HepG2 (cell line): ENCODE results near the gene KIF21B. TPM values are rescaled to one million over a fixed set of nuclear protein-coding genes. Genes with fewer than 3 reads are reported as not detected.

ENCODE experiments used
- ATAC-seq: fragments of 200-7000 bp; cut with Tn5 transposase; 3 replicates; pipeline ENCODE4 v1.9.1; 2020; ENCODE audit warnings: mild to moderate bottlenecking, moderate library complexity
- BruUV-seq: library from RNA; stranded (reverse); fragments of 400-500 nt; replicated peaks from 2 replicates; lab custom pipeline; 2021; lab: Mats Ljungman, UMichigan
- CTCF ChIA-PET: fragments of 300-600 bp; formaldehyde crosslinking; extraction: SDS; loops from one replicate; lab custom pipeline; 2021; ENCODE audit warnings: low total read pairs, inconsistent platforms, low intra/inter-chr PET ratio; lab: Yijun Ruan, JAX
- POLR2A ChIA-PET: fragments of 350-600 bp; sonication (Branson Sonifier 250); formaldehyde crosslinking; loops from one replicate; lab custom pipeline; 2020; ENCODE audit warnings: antibody characterized with exemption, inconsistent platforms; lab: Yijun Ruan, JAX
- DNase-seq: peaks from one replicate; pipeline ENCODE4 v3.0.0-alpha.2; 2015; ENCODE audit warnings: low spot score
- FAIRE-seq: peaks from 3 replicates; lab custom pipeline; 2011; peaks lifted over from hg19 to GRCh38; lab: Jason Lieb, UNC
- H2AFZ ChIP-seq: one replicate; pipeline ENCODE4 v1.6.1; 2011; ENCODE audit warnings: low read length, inconsistent platforms
- H3K27ac ChIP-seq: fragments of 300-600 bp; 3 replicates; pipeline ENCODE4 v1.8.0; 2011; ENCODE audit warnings: mixed run types, mild to moderate bottlenecking, mixed read lengths, low read length, inconsistent platforms; ENCODE audit not compliant: insufficient read depth; ENCODE audit errors: extremely low read length
- H3K27me3 ChIP-seq, 2 experiments: fragments of 200-600 bp in 1 of 2; 2 replicates in 1 of 2; 3 replicates in 1 of 2; pipeline versions ENCODE4 v1.6.0 to v1.8.0; 2011; ENCODE audit warnings: low read length in 2 of 2, mild to moderate bottlenecking in 2 of 2, moderate library complexity in 2 of 2, inconsistent platforms in 1 of 2; ENCODE audit not compliant: insufficient read depth in 2 of 2, control insufficient read depth in 1 of 2
- H3K36me3 ChIP-seq, 2 experiments: fragments of 200-600 bp in 1 of 2; replicated peaks in 1 of 2; 2 replicates in 1 of 2; 3 replicates in 1 of 2; pipeline versions ENCODE4 v1.5.1 to v1.8.0; 2011; ENCODE audit warnings: low read length in 2 of 2, inconsistent platforms in 1 of 2; ENCODE audit not compliant: insufficient read depth in 2 of 2, control insufficient read depth in 1 of 2
- H3K4me1 ChIP-seq: 2 replicates; pipeline ENCODE4 v1.5.1; 2012; ENCODE audit warnings: low read length, inconsistent platforms; ENCODE audit not compliant: insufficient read depth
- H3K4me2 ChIP-seq: 2 replicates; pipeline ENCODE4 v1.6.0; 2011; ENCODE audit warnings: low read depth, low read length, inconsistent platforms
- H3K4me3 ChIP-seq, 3 experiments: fragments of 200-600 bp in 1 of 3; sonication (generic), shearing (Covaris generic) in 1 of 3; replicated peaks in 1 of 3; 2 replicates each; pipeline ENCODE4 v1.5.1; 2011 to 2016; ENCODE audit warnings: low read length in 3 of 3, inconsistent platforms in 2 of 3, low read depth in 2 of 3, mild to moderate bottlenecking in 2 of 3, control low read depth in 1 of 3, mixed read lengths in 1 of 3; ENCODE audit not compliant: insufficient read depth in 1 of 3
- H3K79me2 ChIP-seq: one replicate; pipeline ENCODE4 v1.6.1; 2011; ENCODE audit warnings: low read length, inconsistent platforms; ENCODE audit not compliant: insufficient read depth
- H3K9ac ChIP-seq: 2 replicates; pipeline ENCODE4 v1.6.0; 2011; ENCODE audit warnings: mild to moderate bottlenecking, low read depth, low read length, inconsistent platforms; ENCODE audit not compliant: insufficient read depth
- H3K9me3 ChIP-seq: 2 replicates; pipeline ENCODE4 v1.5.1; 2012; ENCODE audit warnings: mild to moderate bottlenecking, low read length
- H4K20me1 ChIP-seq: 2 replicates; pipeline ENCODE4 v1.6.0; 2011; ENCODE audit warnings: inconsistent platforms, mild to moderate bottlenecking, low read length, moderate library complexity; ENCODE audit not compliant: insufficient read depth
- HMGA1 ChIP-seq: sonication (generic); formaldehyde crosslinking; conservative IDR thresholded peaks from 2 replicates; pipeline ENCODE4 v1.4.0; 2020; ENCODE audit warnings: missing genetic modification reagents
- MYC ChIP-seq: sonication (generic); formaldehyde crosslinking; IDR thresholded peaks from 2 replicates; pipeline ENCODE4 v1.9.0; 2021; ENCODE audit warnings: missing genetic modification reagents, borderline replicate concordance
- SKI ChIP-seq: fragments of 450-650 bp; IDR thresholded peaks from one replicate; pipeline ENCODE4 v1.6.1; 2018; ENCODE audit warnings: mild to moderate bottlenecking; ENCODE audit not compliant: partially characterized antibody
- U2AF2 ChIP-seq: fragments of 200-400 bp; formaldehyde crosslinking; IDR thresholded peaks from 2 replicates; pipeline ENCODE4 v1.6.1; 2017; ENCODE audit warnings: low read depth, mild to moderate bottlenecking, low read length
- ZBTB3 ChIP-seq: sonication (generic); formaldehyde crosslinking; IDR thresholded peaks from 2 replicates; pipeline ENCODE4 v1.4.0; 2020; ENCODE audit warnings: low read depth, mild to moderate bottlenecking, moderate library complexity, missing genetic modification reagents, borderline replicate concordance
- ZFAT ChIP-seq: sonication (generic); formaldehyde crosslinking; conservative IDR thresholded peaks from 2 replicates; pipeline ENCODE4 v1.8.1; 2023; ENCODE audit warnings: missing genetic modification reagents, inconsistent platforms
- ZNF432 ChIP-seq: sonication (generic); formaldehyde crosslinking; IDR thresholded peaks from 2 replicates; pipeline ENCODE4 v1.5.0; 2020; ENCODE audit warnings: missing genetic modification reagents, mild to moderate bottlenecking, borderline replicate concordance
- ZNF44 ChIP-seq: sonication (generic); formaldehyde crosslinking; IDR thresholded peaks from 2 replicates; pipeline ENCODE4 v1.5.1; 2020; ENCODE audit warnings: mild to moderate bottlenecking, missing genetic modification reagents
- WGBS: methylation state at CpG from one replicate; pipeline ENCODE4 v1.1.6; 2017; ENCODE audit warnings: low lambda C conversion rate; 5-methylcytosine and 5-hydroxymethylcytosine counted together
- in situ Hi-C: cut with HindIII; loops from 2 replicates; pipeline ENCODE4 v1.10.0; 2017; ENCODE audit warnings: low pct_unique_long_range_greater_than_20kb; ENCODE audit not compliant: extremely low pct_ligation_motif_present
- intact Hi-C: fragments of 100-400 bp; cut with micrococcal nuclease; formaldehyde crosslinking; loops from one replicate; pipeline ENCODE4 v1.10.0; 2022; ENCODE audit not compliant: unreplicated experiment
- polyA plus RNA-seq, 8 experiments: library from polyadenylated mRNA; depleted of rRNA in 3 of 8; stranded (reverse) in 7 of 8; unstranded in 1 of 8; fragments of >200 nt; fragmentation: Illumina TruSeq in 4 of 8; extraction: Trizol in 4 of 8; gene quantifications; 2 replicates each; pipeline versions ENCODE4 v1.2.1 to v1.2.3, GENCODE V29; 2011 to 2016; ENCODE audit warnings: low read depth in 4 of 8, missing spikeins in 1 of 8, mixed read lengths in 1 of 8; ENCODE audit not compliant: insufficient read depth in 1 of 8
- total RNA-seq, 5 experiments: library from RNA; depleted of rRNA; stranded (reverse); fragments of >200 nt; fragmentation: Illumina TruSeq; extraction: Trizol; gene quantifications; 2 replicates each; pipeline ENCODE4 v1.2.3, GENCODE V29; 2016; ENCODE audit warnings: low read depth in 1 of 5
- TF ChIP-seq, protein P1 (sequence below): sonication (generic); formaldehyde crosslinking; conservative IDR thresholded peaks from 2 replicates; pipeline ENCODE4 v1.4.0; 2020; ENCODE audit warnings: mild to moderate bottlenecking, missing genetic modification reagents, moderate library complexity
- TF ChIP-seq, protein P2 (sequence below): sonication (generic); formaldehyde crosslinking; IDR thresholded peaks from 2 replicates; pipeline ENCODE4 v1.4.0; 2020; ENCODE audit warnings: missing genetic modification reagents, mild to moderate bottlenecking, borderline replicate concordance
- TF ChIP-seq, protein P3 (sequence below): sonication (generic); formaldehyde crosslinking; IDR thresholded peaks from 2 replicates; pipeline ENCODE4 v1.5.0; 2020; ENCODE audit warnings: mild to moderate bottlenecking, missing genetic modification reagents, borderline replicate concordance

Gene KIF21B
- total and polyA plus RNA-seq, 2 of the 13 experiments (the other 11 are each of a cell fraction or from before 2014, with no cell fraction given) = 0.17 to 0.20 TPM

DNA sequence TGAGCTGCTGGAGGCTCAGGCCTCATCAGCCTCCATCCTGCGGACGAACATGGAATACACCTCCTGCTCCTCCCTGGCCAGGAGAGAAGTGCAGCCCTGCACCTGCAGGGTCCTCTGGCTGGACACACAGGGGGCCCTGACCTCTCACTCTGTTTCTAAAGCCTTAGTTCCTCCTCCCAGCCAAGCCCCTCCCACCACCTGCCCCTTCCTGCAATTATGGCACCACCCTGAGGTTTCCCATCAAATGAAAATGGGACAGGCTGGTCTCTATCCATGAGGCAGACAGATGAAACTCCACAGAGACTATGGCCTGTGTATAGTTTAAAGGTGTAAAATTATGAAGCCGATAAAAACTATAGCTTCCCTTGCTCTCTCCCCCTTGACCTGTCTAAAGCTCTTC, 46.1 kb upstream of the KIF21B start (continued):
- TF ChIP-seq ZBTB3 = no peak
- TF ChIP-seq MYC (CRISPR knock-in tag) = no peak

DNA sequence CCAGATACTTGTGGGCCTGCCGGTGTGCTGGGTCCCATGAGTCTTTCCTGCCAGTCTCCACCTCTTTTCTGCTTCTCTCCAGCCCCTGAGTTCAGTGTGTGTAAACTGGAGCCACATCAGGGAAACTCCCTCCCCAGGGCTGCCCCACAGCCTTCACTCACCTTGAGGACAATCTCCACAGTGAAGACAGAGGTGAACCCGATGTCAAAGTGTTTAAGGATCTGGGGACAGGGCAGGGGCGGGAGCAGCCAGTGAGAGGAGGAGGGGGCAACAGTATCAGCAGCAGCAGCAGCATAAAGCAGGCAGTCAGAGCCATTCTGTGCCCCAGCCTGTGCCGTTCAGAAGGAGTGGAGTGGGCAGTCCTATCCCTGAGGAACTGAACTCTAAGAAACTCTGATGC, 45.5 kb upstream of the KIF21B start:
- no peak overlapping the region for H3K27ac ChIP-seq
- no peaks in the 10 kb centered on the region for H3K9me3 ChIP-seq
- CTCF ChIA-PET = no interaction called here
- intact Hi-C loops = no loop called here
- no peak overlapping the region for H3K9ac ChIP-seq
- no peaks in the 10 kb centered on the region for H4K20me1 ChIP-seq
- H3K4me3 ChIP-seq = no peak overlapping the region
- no peak overlapping the region for H3K4me2 ChIP-seq
- BruUV-seq = no TSS peak
- FAIRE-seq (no peak), DNase-seq (no peak), ATAC-seq (no peak)
- POLR2A ChIA-PET = no interaction called here
- H3K27me3 ChIP-seq = peaks cover 0 to 44% of the 10 kb centered on the region in 2 experiments; a peak in 4 of 5 replicates
- H3K4me1 ChIP-seq = no peaks in the 10 kb centered on the region
- H2AFZ ChIP-seq = no peak overlapping the region
- 6% methylated on average over 4 of the region's 4 CpGs for WGBS
- in situ Hi-C loops = no loop called here
- no peaks in the 10 kb centered on the region for H3K79me2 ChIP-seq
- no peaks in the 10 kb centered on the region for H3K36me3 ChIP-seq
- no peak for TF ChIP-seq U2AF2
- TF ChIP-seq, protein P1, sequence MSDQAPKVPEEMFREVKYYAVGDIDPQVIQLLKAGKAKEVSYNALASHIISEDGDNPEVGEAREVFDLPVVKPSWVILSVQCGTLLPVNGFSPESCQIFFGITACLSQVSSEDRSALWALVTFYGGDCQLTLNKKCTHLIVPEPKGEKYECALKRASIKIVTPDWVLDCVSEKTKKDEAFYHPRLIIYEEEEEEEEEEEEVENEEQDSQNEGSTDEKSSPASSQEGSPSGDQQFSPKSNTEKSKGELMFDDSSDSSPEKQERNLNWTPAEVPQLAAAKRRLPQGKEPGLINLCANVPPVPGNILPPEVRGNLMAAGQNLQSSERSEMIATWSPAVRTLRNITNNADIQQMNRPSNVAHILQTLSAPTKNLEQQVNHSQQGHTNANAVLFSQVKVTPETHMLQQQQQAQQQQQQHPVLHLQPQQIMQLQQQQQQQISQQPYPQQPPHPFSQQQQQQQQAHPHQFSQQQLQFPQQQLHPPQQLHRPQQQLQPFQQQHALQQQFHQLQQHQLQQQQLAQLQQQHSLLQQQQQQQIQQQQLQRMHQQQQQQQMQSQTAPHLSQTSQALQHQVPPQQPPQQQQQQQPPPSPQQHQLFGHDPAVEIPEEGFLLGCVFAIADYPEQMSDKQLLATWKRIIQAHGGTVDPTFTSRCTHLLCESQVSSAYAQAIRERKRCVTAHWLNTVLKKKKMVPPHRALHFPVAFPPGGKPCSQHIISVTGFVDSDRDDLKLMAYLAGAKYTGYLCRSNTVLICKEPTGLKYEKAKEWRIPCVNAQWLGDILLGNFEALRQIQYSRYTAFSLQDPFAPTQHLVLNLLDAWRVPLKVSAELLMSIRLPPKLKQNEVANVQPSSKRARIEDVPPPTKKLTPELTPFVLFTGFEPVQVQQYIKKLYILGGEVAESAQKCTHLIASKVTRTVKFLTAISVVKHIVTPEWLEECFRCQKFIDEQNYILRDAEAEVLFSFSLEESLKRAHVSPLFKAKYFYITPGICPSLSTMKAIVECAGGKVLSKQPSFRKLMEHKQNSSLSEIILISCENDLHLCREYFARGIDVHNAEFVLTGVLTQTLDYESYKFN (CRISPR knock-in tag) = no peak
- no peak for TF ChIP-seq ZFAT (CRISPR knock-in tag)
- TF ChIP-seq ZNF432 (CRISPR knock-in tag) = no peak
- TF ChIP-seq HMGA1 (CRISPR knock-in tag) = no peak
- TF ChIP-seq, protein P2, sequence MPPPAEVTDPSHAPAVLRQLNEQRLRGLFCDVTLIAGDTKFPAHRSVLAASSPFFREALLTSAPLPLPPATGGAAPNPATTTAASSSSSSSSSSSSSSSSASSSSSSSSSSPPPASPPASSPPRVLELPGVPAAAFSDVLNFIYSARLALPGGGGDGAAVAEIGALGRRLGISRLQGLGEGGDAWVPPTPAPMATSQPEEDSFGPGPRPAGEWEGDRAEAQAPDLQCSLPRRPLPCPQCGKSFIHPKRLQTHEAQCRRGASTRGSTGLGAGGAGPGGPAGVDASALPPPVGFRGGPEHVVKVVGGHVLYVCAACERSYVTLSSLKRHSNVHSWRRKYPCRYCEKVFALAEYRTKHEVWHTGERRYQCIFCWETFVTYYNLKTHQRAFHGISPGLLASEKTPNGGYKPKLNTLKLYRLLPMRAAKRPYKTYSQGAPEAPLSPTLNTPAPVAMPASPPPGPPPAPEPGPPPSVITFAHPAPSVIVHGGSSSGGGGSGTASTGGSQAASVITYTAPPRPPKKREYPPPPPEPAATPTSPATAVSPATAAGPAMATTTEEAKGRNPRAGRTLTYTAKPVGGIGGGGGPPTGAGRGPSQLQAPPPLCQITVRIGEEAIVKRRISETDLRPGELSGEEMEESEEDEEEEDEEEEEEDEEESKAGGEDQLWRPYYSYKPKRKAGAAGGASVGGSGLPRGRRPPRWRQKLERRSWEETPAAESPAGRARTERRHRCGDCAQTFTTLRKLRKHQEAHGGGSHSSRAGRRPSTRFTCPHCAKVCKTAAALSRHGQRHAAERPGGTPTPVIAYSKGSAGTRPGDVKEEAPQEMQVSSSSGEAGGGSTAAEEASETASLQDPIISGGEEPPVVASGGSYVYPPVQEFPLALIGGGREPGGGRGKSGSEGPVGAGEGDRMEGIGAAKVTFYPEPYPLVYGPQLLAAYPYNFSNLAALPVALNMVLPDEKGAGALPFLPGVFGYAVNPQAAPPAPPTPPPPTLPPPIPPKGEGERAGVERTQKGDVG (CRISPR knock-in tag) = no peak
- no peak for TF ChIP-seq ZNF44 (CRISPR knock-in tag)
- TF ChIP-seq, protein P3, sequence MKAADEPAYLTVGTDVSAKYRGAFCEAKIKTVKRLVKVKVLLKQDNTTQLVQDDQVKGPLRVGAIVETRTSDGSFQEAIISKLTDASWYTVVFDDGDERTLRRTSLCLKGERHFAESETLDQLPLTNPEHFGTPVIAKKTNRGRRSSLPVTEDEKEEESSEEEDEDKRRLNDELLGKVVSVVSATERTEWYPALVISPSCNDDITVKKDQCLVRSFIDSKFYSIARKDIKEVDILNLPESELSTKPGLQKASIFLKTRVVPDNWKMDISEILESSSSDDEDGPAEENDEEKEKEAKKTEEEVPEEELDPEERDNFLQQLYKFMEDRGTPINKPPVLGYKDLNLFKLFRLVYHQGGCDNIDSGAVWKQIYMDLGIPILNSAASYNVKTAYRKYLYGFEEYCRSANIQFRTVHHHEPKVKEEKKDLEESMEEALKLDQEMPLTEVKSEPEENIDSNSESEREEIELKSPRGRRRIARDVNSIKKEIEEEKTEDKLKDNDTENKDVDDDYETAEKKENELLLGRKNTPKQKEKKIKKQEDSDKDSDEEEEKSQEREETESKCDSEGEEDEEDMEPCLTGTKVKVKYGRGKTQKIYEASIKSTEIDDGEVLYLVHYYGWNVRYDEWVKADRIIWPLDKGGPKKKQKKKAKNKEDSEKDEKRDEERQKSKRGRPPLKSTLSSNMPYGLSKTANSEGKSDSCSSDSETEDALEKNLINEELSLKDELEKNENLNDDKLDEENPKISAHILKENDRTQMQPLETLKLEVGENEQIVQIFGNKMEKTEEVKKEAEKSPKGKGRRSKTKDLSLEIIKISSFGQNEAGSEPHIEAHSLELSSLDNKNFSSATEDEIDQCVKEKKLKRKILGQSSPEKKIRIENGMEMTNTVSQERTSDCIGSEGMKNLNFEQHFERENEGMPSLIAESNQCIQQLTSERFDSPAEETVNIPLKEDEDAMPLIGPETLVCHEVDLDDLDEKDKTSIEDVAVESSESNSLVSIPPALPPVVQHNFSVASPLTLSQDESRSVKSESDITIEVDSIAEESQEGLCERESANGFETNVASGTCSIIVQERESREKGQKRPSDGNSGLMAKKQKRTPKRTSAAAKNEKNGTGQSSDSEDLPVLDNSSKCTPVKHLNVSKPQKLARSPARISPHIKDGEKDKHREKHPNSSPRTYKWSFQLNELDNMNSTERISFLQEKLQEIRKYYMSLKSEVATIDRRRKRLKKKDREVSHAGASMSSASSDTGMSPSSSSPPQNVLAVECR (CRISPR knock-in tag) = no peak
- no peak for TF ChIP-seq SKI
